A549 (cell line): ENCODE results near the gene RPS24.

Experiments used
- CTCF ChIP-seq: fragments of >200 bp; sonication (Bioruptor Twin); formaldehyde crosslinking; IDR thresholded peaks from 3 replicates; pipeline ENCODE4 v1.5.1; 2016
- SREBF2 ChIP-seq: fragments of 450-650 bp; IDR thresholded peaks from 2 replicates; pipeline ENCODE4 v1.6.1; 2014; ENCODE audit warnings: mild to moderate bottlenecking, moderate library complexity

- TF ChIP-seq CTCF (no peak), SREBF2 (no peak)
Observed at GRCh38 chr10:78081292-78081691, 47.6 kb downstream of the RPS24 start.
